Kidney epithelial cell (primary cell): ENCODE results near the gene TVP23C. TPM values are rescaled to one million over a fixed set of nuclear protein-coding genes. Genes with fewer than 3 reads are reported as not detected.

ENCODE experiments used
- DNase-seq: peaks from one replicate; pipeline ENCODE4 v3.0.0-alpha.2; 2010; ENCODE audit warnings: low read depth
- H3K27me3 ChIP-seq: 2 replicates; pipeline ENCODE4 v1.6.0; 2011; ENCODE audit warnings: low read length; ENCODE audit not compliant: control insufficient read depth, insufficient read depth
- H3K36me3 ChIP-seq: 2 replicates; pipeline ENCODE4 v1.5.1; 2011; ENCODE audit warnings: low read length; ENCODE audit not compliant: control insufficient read depth, insufficient read depth
- H3K4me3 ChIP-seq: 2 replicates; pipeline ENCODE4 v1.5.1; 2011; ENCODE audit warnings: low read depth, mild to moderate bottlenecking, control low read depth, low read length
- CTCF ChIP-seq: IDR thresholded peaks from 2 replicates; pipeline ENCODE4 v1.5.1; 2011; ENCODE audit warnings: mild to moderate bottlenecking, moderate library complexity, low read length, control low read depth, inconsistent platforms; ENCODE audit not compliant: insufficient read depth, poor library complexity, severe bottlenecking
- total RNA-seq: library from RNA; depleted of rRNA; stranded (reverse); fragments of >200 nt; gene quantifications from 2 replicates; pipeline ENCODE4 v1.2.3, GENCODE V29; 2015

The TVP23C gene
- total RNA-seq, 1 donor from 2014 or later, result 8.1 TPM

GRCh38 chr17:15514469-15514868 is 48.8 kb downstream of the TVP23C start:
- Histone ChIP-seq H3K4me3 (no peak overlapping the region), H3K36me3 (peaks cover 2% of the 10 kb centered on the region), H3K27me3 (no peaks in the 10 kb centered on the region)
- no peak for TF ChIP-seq CTCF
- DNase-seq, result no peak

- Histone ChIP-seq H3K27me3 (no peaks in the 10 kb centered on the region), H3K36me3 (peaks cover 2% of the 10 kb centered on the region), H3K4me3 (no peak overlapping the region)
- TF ChIP-seq CTCF, result no peak
- no peak for DNase-seq
Measured at GRCh38 chr17:15513856-15514459, 49.3 kb downstream of the TVP23C start.

- Histone ChIP-seq H3K27me3 (no peaks in the 10 kb centered on the region), H3K4me3 (no peak overlapping the region), H3K36me3 (peaks cover 2% of the 10 kb centered on the region)
- no peak for TF ChIP-seq CTCF
- DNase-seq, result no peak
Measured at GRCh38 chr17:15513058-15513791, 50.1 kb downstream of the TVP23C start.

- Histone ChIP-seq H3K27me3 (no peaks in the 10 kb centered on the region), H3K4me3 (no peak overlapping the region), H3K36me3 (peaks cover 2% of the 10 kb centered on the region)
- DNase-seq, result no peak
- TF ChIP-seq CTCF, result no peak
Measured at GRCh38 chr17:15512071-15512709, 51.1 kb downstream of the TVP23C start.

DNA sequence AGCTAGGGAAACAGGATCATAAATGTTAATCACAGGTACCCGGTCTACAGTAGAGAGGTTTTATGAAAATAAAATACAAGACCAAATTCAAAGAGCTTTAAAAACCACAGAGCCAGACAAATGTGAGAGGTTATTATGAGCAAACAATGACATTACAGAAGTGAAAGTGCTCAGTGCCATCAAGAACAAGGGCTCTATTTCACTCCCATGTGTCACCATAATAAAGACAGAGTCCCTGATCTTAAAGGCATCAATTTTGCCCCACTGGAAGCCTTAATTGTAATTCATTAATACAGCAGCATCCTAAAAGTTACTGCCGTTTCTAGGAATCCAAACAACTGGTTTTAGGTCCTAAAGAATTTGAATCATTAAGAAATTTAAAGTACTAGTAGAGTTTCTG is 52.1 kb downstream of the TVP23C start:
- H3K36me3 ChIP-seq, result no peaks in the 10 kb centered on the region
- no peak for TF ChIP-seq CTCF
- H3K27me3 ChIP-seq, result no peaks in the 10 kb centered on the region
- H3K4me3 ChIP-seq, result no peak overlapping the region
- DNase-seq, result no peak
